GM12801 (cell line): ENCODE measurements around the gene ANK2.

Experiments used
- TF ChIP-seq, protein P1 (sequence below): IDR thresholded peaks from one replicate; pipeline ENCODE4 v1.5.1; 2011; ENCODE audit warnings: control low read depth; ENCODE audit not compliant: insufficient read length; ENCODE audit errors: extremely low read depth

The ANK2 gene

DNA sequence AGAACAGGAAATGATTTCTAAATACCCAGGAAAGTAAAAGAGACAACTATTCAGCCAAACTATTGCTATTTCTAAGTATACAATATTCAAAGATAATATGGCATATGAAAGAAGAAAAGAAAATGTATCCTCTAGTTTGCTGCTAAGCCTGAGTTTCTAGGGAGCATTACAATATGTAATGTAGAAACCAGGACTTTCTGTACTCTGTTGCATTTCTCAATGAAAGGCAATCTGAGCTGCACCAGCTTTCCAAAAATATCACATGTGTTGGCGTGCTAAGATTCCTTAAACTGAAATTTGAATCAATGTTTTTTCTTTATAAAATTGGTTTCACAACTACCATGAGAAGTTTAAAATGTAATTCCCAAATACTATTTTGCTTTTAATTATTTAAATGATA lies 129.6 kb downstream of the ANK2 start:
- TF ChIP-seq, protein P1, sequence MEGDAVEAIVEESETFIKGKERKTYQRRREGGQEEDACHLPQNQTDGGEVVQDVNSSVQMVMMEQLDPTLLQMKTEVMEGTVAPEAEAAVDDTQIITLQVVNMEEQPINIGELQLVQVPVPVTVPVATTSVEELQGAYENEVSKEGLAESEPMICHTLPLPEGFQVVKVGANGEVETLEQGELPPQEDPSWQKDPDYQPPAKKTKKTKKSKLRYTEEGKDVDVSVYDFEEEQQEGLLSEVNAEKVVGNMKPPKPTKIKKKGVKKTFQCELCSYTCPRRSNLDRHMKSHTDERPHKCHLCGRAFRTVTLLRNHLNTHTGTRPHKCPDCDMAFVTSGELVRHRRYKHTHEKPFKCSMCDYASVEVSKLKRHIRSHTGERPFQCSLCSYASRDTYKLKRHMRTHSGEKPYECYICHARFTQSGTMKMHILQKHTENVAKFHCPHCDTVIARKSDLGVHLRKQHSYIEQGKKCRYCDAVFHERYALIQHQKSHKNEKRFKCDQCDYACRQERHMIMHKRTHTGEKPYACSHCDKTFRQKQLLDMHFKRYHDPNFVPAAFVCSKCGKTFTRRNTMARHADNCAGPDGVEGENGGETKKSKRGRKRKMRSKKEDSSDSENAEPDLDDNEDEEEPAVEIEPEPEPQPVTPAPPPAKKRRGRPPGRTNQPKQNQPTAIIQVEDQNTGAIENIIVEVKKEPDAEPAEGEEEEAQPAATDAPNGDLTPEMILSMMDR, result no peak

DNA sequence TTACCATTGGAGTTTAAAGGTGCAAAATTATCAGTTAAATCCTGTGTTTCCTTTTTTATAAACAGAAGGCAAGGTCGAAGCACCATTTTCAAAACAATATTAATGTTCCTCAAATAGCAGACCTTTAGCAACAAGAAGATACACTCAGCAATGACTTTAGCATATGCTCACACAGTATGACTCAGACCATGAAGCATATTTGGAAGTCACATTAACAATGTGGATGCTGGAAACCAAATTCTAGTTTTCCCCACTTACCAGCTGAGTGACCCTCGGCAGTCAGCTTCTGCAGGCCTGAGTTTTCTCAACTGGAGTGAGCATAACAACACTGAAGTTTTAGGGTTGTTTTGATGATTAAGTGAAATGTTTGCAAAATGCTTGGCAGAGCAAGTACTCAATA lies 130.5 kb downstream of the ANK2 start:
- TF ChIP-seq, protein P1, result no peak

DNA sequence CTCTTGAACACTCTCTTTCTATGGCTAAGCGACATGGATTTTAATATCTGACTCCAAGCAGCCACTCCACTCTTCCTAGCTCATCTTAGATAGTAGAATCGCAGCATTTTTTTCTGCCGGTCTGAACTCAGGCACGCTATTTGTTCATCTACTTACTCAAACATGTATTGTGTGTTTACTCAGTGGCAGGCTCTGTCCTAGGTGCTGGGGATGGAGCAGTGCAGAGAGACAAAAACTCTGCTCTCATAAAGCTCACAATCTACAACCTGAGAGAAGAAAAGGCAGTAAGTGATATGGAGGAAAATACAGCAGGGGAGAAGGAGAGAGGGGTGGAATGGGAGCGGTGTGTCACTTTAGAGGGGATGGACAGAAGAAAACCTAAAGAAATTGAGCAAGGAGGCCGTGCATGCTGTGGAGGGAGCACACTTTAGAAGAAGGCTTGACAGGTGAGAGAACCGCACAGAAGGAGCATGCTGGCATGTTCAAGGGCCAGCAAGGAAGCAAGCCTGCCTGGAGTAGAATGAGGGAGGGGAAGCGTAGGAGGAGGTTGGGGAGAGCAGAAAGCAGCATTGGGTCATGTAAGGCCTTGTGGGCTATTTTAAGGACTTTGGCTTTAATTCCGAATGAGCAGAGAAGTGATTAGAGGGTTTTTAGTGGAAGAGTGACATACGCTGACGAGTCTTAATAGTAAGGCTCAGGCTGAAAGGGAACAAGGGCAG lies 132.0 kb downstream of the ANK2 start:
- TF ChIP-seq, protein P1, result no peak

DNA sequence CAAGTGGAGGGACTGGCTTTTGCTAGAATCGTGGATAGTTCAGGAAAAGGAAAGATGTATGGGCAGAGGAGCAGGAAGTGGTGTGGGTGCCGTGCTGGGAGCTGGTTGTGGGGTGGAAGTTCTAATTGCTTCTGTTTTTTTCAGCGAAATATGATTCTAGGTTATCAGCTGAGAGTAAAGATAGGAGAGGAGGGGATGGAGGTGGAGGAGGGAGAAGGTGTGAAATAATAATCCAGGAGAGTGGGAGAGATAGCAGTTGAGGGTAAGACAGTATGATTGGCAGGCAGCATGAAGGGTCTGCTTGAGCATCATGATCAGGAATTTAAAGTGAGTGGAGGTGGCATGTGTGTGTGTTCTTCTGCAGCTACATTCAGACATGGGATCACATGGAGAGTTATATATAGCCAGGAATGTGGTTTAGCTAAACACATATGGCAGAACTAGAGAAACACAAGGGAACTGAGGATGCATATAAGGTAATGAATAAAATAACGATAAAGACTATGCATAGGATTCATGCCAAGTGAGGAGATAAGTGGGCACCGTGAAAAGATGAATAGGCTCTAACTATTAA lies 133.7 kb downstream of the ANK2 start:
- TF ChIP-seq, protein P1, result no peak

DNA sequence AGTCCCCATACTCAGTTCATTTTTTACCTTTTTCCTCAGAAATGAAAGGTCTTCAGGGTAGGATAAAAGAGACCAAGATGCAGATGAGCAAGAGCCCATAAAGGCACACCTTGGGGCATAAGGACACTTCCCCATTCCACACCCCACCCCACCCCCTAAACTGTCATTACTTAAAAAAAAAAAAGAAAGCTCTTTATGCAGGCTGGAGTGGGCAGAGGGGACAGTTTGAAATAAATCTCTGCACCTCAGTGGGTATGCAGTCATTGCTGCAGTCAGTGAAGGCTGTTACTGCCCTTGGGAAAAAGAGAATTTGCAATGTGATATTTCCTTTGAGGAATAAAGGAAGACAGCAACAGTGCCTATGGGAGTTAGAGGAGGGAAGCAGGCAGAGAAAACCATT lies 137.5 kb downstream of the ANK2 start:
- TF ChIP-seq, protein P1, result no peak

DNA sequence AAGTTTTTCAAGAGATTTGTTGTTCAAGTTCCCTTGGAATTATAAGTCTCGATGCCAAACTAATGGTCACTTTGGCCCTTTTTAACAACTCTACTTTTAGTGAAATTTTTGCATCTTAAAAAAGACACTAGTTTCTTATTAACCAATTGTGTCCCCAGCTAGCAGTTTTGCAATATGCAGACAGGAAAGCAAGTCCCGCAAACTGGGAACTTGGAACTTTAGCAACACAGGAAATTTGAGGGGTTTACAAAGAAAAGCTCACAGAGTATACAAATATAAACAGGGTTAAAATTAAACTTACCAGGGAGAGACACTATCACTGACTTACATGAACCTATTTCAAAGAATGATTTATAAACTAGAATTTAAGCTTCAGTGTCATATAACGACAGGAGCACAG lies 137.9 kb downstream of the ANK2 start:
- TF ChIP-seq, protein P1, result no peak

DNA sequence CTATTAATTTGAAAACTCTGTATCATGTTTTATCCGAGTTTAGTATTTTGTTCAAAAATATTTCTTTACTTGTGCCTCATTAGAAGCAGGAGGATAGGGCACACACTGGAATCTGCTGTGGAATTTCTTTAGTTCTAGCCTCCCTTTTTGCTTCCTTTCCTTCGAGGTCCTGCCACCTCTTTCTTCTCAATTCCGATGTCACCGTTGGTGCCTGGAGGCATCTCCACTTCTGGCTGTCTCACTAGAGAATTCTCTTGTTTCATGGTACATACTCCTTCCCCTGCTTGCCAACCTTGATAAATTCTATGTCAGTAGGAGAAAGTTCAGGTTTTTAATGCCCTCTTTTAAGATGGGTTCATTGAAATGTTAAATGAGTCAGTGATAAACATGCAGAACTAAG lies 140.1 kb downstream of the ANK2 start:
- TF ChIP-seq, protein P1, result no peak
